Measurements from ENCODE around the gene PFKFB4.

GRCh38 chr3:48591436-48591835 lies 34.8 kb upstream of the PFKFB4 start:
- TF ChIP-seq CTCF (IDR thresholded peaks at IDR 0.05; ENCODE audit: control extremely low read depth in 1 of 3, insufficient read depth in 1 of 3, low read depth in 1 of 3, low read length in 3 of 3) (no peak), SIN3A (conservative IDR thresholded peaks at IDR 0.05 in 1 of 2, IDR thresholded peaks at IDR 0.05 in 1 of 2; ENCODE audit: low read depth in 1 of 2, low read length in 2 of 2) (no peak), TAF1 (IDR thresholded peaks at IDR 0.05; ENCODE audit: low read depth, low read length) (no peak), KDM1A (IDR thresholded peaks at IDR 0.05; ENCODE audit: borderline replicate concordance, low read length) (no peak), HDAC6 (IDR thresholded peaks at IDR 0.05; ENCODE audit: low read depth, low read length) (no peak), SUZ12 (IDR thresholded peaks at IDR 0.05; ENCODE audit: low read length) (no peak), RAD21 (IDR thresholded peaks at IDR 0.05 in 1 of 2, conservative IDR thresholded peaks at IDR 0.05 in 1 of 2; ENCODE audit: low read depth in 2 of 2, low read length in 2 of 2) (no peak), POLR2A (IDR thresholded peaks at IDR 0.05; ENCODE audit: control extremely low read depth in 1 of 2, low read depth in 2 of 2, low read length in 2 of 2) (no peak), MAX (IDR thresholded peaks at IDR 0.05) (no peak), POLR2AphosphoS5 (IDR thresholded peaks at IDR 0.05; ENCODE audit: low read depth, low read length) (no peak), ATF3 (IDR thresholded peaks at IDR 0.05; ENCODE audit: insufficient read depth, low read depth, low read length) (no peak), BRCA1 (IDR thresholded peaks at IDR 0.05; ENCODE audit: low read depth, low read length) (no peak)

All from H1 (cell line).